ENCODE results near the gene RPS6KB2.

RPS6KB2 gene

GRCh38 chr11:67390947-67391303 is 37.4 kb upstream of the RPS6KB2 start:
- no peak for TF ChIP-seq FOXP2 (optimal IDR thresholded peaks at IDR 0.05; ENCODE audit: borderline replicate concordance, extremely low read depth, extremely low read length, insufficient read depth)

- TF ChIP-seq TAF1 (IDR thresholded peaks at IDR 0.05; ENCODE audit: borderline replicate concordance, insufficient read depth, low read length) (peak; percentile 76; the same call in 1 of the 2 replicates), REST (IDR thresholded peaks at IDR 0.05; ENCODE audit: insufficient read depth in 1 of 2, low read depth in 2 of 2, low read length in 2 of 2) (no peak), FOXP2 (optimal IDR thresholded peaks at IDR 0.05; ENCODE audit: borderline replicate concordance, extremely low read depth, extremely low read length, insufficient read depth) (peak; percentile 90), SIN3A (IDR thresholded peaks at IDR 0.05; ENCODE audit: borderline replicate concordance, insufficient read depth, low read length) (peak; percentile 97), POLR2AphosphoS5 (IDR thresholded peaks at IDR 0.05; ENCODE audit: low read depth, low read length) (peak; percentile 64)
Observed at GRCh38 chr11:67391304-67392182, 36.8 kb upstream of the RPS6KB2 start, which contains the start of gene RAD9A. RAD9A (plus strand) TSS chr11:67391986; CDS start chr11:67392045, 59 bp downstream.

- TF ChIP-seq SIN3A (IDR thresholded peaks at IDR 0.05; ENCODE audit: borderline replicate concordance, insufficient read depth, low read length) (no peak), REST (IDR thresholded peaks at IDR 0.05; ENCODE audit: insufficient read depth in 1 of 2, low read depth in 2 of 2, low read length in 2 of 2) (no peak), POLR2AphosphoS5 (IDR thresholded peaks at IDR 0.05; ENCODE audit: low read depth, low read length) (no peak), TAF1 (IDR thresholded peaks at IDR 0.05; ENCODE audit: borderline replicate concordance, insufficient read depth, low read length) (no peak), FOXP2 (optimal IDR thresholded peaks at IDR 0.05; ENCODE audit: borderline replicate concordance, extremely low read depth, extremely low read length, insufficient read depth) (no peak)
Observed at GRCh38 chr11:67392183-67392715, 36.0 kb upstream of the RPS6KB2 start.

- TF ChIP-seq FOXP2 (optimal IDR thresholded peaks at IDR 0.05; ENCODE audit: borderline replicate concordance, extremely low read depth, extremely low read length, insufficient read depth) (no peak), POLR2AphosphoS5 (IDR thresholded peaks at IDR 0.05; ENCODE audit: low read depth, low read length) (no peak), SIN3A (IDR thresholded peaks at IDR 0.05; ENCODE audit: borderline replicate concordance, insufficient read depth, low read length) (no peak), REST (IDR thresholded peaks at IDR 0.05; ENCODE audit: insufficient read depth in 1 of 2, low read depth in 2 of 2, low read length in 2 of 2) (no peak), TAF1 (IDR thresholded peaks at IDR 0.05; ENCODE audit: borderline replicate concordance, insufficient read depth, low read length) (no peak)
Observed at GRCh38 chr11:67393437-67393836, 34.9 kb upstream of the RPS6KB2 start.

- no peak for TF ChIP-seq POLR2AphosphoS5 (IDR thresholded peaks at IDR 0.05; ENCODE audit: low read depth, low read length)
- no peak for TF ChIP-seq FOXP2 (optimal IDR thresholded peaks at IDR 0.05; ENCODE audit: borderline replicate concordance, extremely low read depth, extremely low read length, insufficient read depth)
- no peak for TF ChIP-seq TAF1 (IDR thresholded peaks at IDR 0.05; ENCODE audit: borderline replicate concordance, insufficient read depth, low read length)
- TF ChIP-seq REST (IDR thresholded peaks at IDR 0.05; ENCODE audit: insufficient read depth in 1 of 2, low read depth in 2 of 2, low read length in 2 of 2): no peak
Observed at GRCh38 chr11:67393990-67394389, 34.3 kb upstream of the RPS6KB2 start.
